Left renal pelvis (tissue), 4 donors: ENCODE results near the gene GNB2. TPM values are rescaled to one million over a fixed set of nuclear protein-coding genes. Genes with fewer than 3 reads are reported as not detected.
"Not testable (repeated sequence)": the region's sequence is repeated elsewhere in the genome, so short reads cannot be mapped to it uniquely, and the experiment has no call there.

ENCODE experiments used
- DNase-seq, 4 donors: peaks; one replicate each; pipeline ENCODE4 v3.0.0-alpha.2; 2013; ENCODE audit warnings: low read depth in 4 of 4, low spot score in 3 of 4
- polyA plus RNA-seq, 4 donors: library from polyadenylated mRNA; unstranded; fragments of 120-200 nt; gene quantifications; one replicate each; pipeline ENCODE4 v1.2.1, GENCODE V29; 2013; ENCODE audit not compliant: insufficient read length in 4 of 4

Gene GNB2
- polyA plus RNA-seq, 4 donors = 176 to 210 (median 199) TPM

GRCh38 chr7:100662194-100662776 is 11.3 kb upstream of the GNB2 start:
- DNase-seq = not testable (repeated sequence)

GRCh38 chr7:100665168-100665726 is 8.3 kb upstream of the GNB2 start:
- no peak for DNase-seq

GRCh38 chr7:100667331-100668068 is 6.0 kb upstream of the GNB2 start:
- no peak for DNase-seq

- DNase-seq = no peak
These were observed 5.5 kb upstream of the GNB2 start for GRCh38 chr7:100668069-100668449.

- not testable (repeated sequence) for DNase-seq
These were observed 4.4 kb upstream of the GNB2 start for GRCh38 chr7:100669106-100669505.

DNA sequence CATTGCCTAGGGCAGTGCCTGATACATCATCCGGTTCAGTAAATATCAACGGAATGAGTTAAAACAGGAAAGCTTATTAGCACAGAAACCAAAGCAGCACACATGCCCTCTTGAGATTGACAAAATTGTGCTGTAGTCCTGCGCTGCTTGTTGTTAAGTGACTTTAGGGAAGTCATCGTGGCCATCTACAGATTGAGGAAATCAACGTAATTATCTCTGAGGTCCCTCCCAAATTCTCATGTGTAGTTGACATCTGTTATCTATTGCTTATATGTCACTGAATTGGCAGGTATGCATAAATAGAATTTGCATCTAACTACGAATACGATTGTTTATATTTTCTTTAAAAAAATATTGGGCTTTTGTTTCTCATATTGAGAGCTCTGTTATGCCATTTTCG is 3.5 kb upstream of the GNB2 start:
- no peak for DNase-seq

- no peak for DNase-seq
These were observed 1.9 kb upstream of the GNB2 start for GRCh38 chr7:100671353-100672327.

GRCh38 chr7:100673942-100674410 is 436 bp downstream of the GNB2 start:
- DNase-seq = no peak

- no peak for DNase-seq
These were observed 1.0 kb downstream of the GNB2 start for GRCh38 chr7:100674411-100675104.

- no peak for DNase-seq
These were observed 1.5 kb downstream of the GNB2 start for GRCh38 chr7:100675105-100675451.

GRCh38 chr7:100675581-100676350 is 2.2 kb downstream of the GNB2 start:
- DNase-seq = no peak

GRCh38 chr7:100676501-100677306 is 3.2 kb downstream of the GNB2 start:
- DNase-seq = no peak

- DNase-seq = no peak
These were observed 4.0 kb downstream of the GNB2 start for GRCh38 chr7:100677308-100678267.

DNA sequence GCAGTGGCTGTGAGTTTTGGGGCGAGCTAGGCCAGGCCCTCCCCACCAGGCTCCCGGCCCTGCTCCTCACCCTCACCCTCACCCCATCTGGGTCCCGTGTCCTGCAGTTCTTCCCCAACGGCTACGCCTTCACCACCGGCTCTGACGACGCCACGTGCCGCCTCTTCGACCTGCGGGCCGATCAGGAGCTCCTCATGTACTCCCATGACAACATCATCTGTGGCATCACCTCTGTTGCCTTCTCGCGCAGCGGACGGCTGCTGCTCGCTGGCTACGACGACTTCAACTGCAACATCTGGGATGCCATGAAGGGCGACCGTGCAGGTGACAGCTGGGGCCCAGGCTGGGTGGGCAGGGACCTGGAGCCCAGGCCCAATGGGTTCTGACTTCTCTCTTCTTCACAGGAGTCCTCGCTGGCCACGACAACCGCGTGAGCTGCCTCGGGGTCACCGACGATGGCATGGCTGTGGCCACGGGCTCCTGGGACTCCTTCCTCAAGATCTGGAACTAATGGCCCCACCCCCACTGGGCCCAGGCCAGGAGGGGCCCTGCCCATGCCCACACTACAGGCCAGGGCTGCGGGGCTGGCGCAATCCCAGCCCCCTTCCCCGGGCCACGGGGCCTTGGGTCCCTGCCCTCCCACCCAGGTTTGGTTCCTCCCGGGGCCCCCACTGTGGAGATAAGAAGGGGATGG is 4.9 kb downstream of the GNB2 start:
- DNase-seq = no peak

DNA sequence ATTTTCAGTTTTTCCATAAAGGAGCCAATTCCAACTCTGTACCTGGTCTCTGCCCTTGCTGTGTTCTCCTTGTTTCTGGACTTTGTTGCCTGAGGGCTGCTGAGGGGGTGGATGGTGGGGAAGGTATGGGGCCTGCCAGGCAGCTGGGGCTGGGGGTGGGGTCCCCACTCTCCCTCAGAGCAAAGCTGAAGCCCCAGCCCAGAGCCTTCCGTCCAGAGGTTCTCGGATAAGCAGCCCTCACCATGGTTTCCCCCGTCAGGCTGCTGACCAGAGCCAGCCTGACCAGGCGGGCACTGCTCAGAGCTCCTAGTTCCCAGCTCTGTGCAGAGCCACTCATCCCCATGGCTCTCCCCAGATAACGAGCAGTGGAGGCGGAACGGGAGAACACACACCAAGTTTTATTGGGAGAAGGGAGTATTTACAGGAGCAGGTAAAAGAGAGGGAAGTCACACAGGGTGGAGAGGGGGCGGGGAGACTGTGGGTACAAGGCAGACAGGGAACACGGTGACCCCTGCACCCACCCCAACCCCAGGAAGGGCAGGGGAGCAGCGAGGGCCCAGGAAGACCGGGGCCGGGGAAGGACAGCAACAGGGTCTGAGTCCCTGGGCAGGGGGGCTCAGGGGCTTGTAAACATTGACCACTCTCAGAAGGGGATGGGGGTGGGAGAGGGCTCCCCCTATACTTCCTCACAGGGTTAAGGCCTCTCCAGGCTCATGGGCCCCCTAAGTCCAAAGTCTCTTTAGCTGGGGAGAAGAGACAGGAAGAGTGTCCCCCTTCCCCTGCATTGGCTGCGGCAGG is 5.8 kb downstream of the GNB2 start:
- DNase-seq = no peak

GRCh38 chr7:100679927-100680575 is 6.5 kb downstream of the GNB2 start:
- no peak for DNase-seq
